ENCODE measurements around the gene PDE11A. TPM values are rescaled to one million over a fixed set of nuclear protein-coding genes. Genes with fewer than 3 reads are reported as not detected.

The PDE11A gene
- total and polyA plus RNA-seq, 2 of the 13 experiments (the other 11 are each of a cell fraction or from before 2014, with no cell fraction given): 1.2 to 1.7 TPM

DNA sequence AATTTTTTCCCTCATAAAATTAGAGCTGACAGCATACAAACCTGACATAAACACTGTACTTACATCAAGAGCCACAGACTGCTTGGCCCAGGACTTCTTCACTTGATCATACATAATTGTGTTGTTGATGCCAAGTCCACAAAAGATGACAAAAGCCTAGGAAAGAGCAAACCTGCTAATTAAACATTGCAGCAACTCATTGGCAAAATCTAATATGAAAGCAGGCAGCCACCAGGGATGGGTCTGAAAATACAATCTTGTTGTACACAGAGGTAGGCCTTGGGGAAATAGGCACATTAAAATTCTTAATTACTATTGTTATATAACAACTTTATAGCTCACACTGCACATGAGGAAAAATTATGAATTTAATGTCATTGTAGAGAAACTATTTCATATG is 255.8 kb downstream of the PDE11A start:
- Histone ChIP-seq H3K79me2 (ENCODE audit: insufficient read depth, low read length) (no peaks in the 10 kb centered on the region), H3K27me3 (ENCODE audit: control insufficient read depth in 1 of 2, insufficient read depth in 2 of 2, low read length in 2 of 2) (no peaks in the 10 kb centered on the region), H3K27ac (ENCODE audit: extremely low read length, insufficient read depth, low read length) (no peak overlapping the region), H2AFZ (ENCODE audit: low read length) (no peak overlapping the region), H3K4me2 (ENCODE audit: low read depth, low read length) (no peak overlapping the region), H3K9ac (ENCODE audit: insufficient read depth, low read depth, low read length) (no peak overlapping the region), H4K20me1 (ENCODE audit: insufficient read depth, low read length) (no peaks in the 10 kb centered on the region), H3K36me3 (replicated peaks in 1 of 2; ENCODE audit: control insufficient read depth in 1 of 2, insufficient read depth in 2 of 2, low read length in 2 of 2) (no peaks in the 10 kb centered on the region), H3K4me3 (replicated peaks in 1 of 3; ENCODE audit: insufficient read depth in 1 of 3, low read depth in 2 of 3, low read length in 3 of 3) (no peak overlapping the region), H3K4me1 (ENCODE audit: insufficient read depth, low read length) (no peaks in the 10 kb centered on the region), H3K9me3 (ENCODE audit: low read length) (no peaks in the 10 kb centered on the region)
- intact Hi-C loops (cut with micrococcal nuclease; ENCODE audit: unreplicated experiment): no loop called here
- DNase-seq (ENCODE audit: low spot score): no peak
- in situ Hi-C loops (cut with HindIII; ENCODE audit: extremely low pct_ligation_motif_present, low pct_unique_long_range_greater_than_20kb): no loop called here
- TF ChIP-seq KAT8 (CRISPR knock-in tag; IDR thresholded peaks at IDR 0.05) (no peak), ZNF552 (CRISPR knock-in tag; IDR thresholded peaks at IDR 0.05; ENCODE audit: borderline replicate concordance) (no peak), ZNF878 (CRISPR knock-in tag; IDR thresholded peaks at IDR 0.05) (no peak), ZNF256 (CRISPR knock-in tag; conservative IDR thresholded peaks at IDR 0.05) (no peak), ZNF530 (CRISPR knock-in tag; IDR thresholded peaks at IDR 0.05; ENCODE audit: low read depth) (no peak), TAF1 (CRISPR knock-in tag; IDR thresholded peaks at IDR 0.05) (no peak), LCORL (IDR thresholded peaks at IDR 0.05) (no peak), LCORL (CRISPR knock-in tag; IDR thresholded peaks at IDR 0.05) (no peak), ZNF713 (CRISPR knock-in tag; IDR thresholded peaks at IDR 0.05) (no peak), ZNF501 (CRISPR knock-in tag; IDR thresholded peaks at IDR 0.05) (no peak), ATAD3A (CRISPR knock-in tag; IDR thresholded peaks at IDR 0.05) (no peak), KLF15 (CRISPR knock-in tag; IDR thresholded peaks at IDR 0.05; ENCODE audit: borderline replicate concordance) (no peak), ZNF33B (CRISPR knock-in tag; IDR thresholded peaks at IDR 0.05) (no peak), SMARCE1 (IDR thresholded peaks at IDR 0.05; ENCODE audit: borderline replicate concordance) (no peak), ADNP (CRISPR knock-in tag; IDR thresholded peaks at IDR 0.05) (no peak), KLF16 (CRISPR knock-in tag; IDR thresholded peaks at IDR 0.05) (no peak), CENPX (CRISPR knock-in tag; IDR thresholded peaks at IDR 0.05) (no peak)
- TF ChIP-seq, protein P1, sequence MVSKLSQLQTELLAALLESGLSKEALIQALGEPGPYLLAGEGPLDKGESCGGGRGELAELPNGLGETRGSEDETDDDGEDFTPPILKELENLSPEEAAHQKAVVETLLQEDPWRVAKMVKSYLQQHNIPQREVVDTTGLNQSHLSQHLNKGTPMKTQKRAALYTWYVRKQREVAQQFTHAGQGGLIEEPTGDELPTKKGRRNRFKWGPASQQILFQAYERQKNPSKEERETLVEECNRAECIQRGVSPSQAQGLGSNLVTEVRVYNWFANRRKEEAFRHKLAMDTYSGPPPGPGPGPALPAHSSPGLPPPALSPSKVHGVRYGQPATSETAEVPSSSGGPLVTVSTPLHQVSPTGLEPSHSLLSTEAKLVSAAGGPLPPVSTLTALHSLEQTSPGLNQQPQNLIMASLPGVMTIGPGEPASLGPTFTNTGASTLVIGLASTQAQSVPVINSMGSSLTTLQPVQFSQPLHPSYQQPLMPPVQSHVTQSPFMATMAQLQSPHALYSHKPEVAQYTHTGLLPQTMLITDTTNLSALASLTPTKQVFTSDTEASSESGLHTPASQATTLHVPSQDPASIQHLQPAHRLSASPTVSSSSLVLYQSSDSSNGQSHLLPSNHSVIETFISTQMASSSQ (IDR thresholded peaks at IDR 0.05; ENCODE audit: low read depth): no peak
- TF ChIP-seq, protein P1 (CRISPR knock-in tag; IDR thresholded peaks at IDR 0.05; ENCODE audit: borderline replicate concordance): no peak
- TF ChIP-seq, protein P2, sequence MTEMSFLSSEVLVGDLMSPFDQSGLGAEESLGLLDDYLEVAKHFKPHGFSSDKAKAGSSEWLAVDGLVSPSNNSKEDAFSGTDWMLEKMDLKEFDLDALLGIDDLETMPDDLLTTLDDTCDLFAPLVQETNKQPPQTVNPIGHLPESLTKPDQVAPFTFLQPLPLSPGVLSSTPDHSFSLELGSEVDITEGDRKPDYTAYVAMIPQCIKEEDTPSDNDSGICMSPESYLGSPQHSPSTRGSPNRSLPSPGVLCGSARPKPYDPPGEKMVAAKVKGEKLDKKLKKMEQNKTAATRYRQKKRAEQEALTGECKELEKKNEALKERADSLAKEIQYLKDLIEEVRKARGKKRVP (CRISPR knock-in tag; IDR thresholded peaks at IDR 0.05): no peak
- no peak for ATAC-seq
- ChIA-PET CTCF (ENCODE audit: low intra/inter-chr PET ratio, low total read pairs) (no interaction called here), POLR2A (no interaction called here)
- FAIRE-seq: no peak
- no TSS peak for BruUV-seq (replicated peaks)
